Colon (tissue), 2 donors: Measurements from ENCODE around the gene MEI4.

ENCODE experiments used
- FAIRE-seq: peaks from 2 replicates; lab custom pipeline; 2012; peaks lifted over from hg19 to GRCh38; lab: Jason Lieb, UNC
- donor health status: control.
- donor health status: control.

The MEI4 gene

GRCh38 chr6:77972334-77972733 is 319.5 kb downstream of the MEI4 start:
- no peak for FAIRE-seq
